Measurements from ENCODE around the gene UBE2U.
A peak's percentile ranks its signal among the peaks of the same experiment; 100 is the strongest.

The UBE2U gene

DNA sequence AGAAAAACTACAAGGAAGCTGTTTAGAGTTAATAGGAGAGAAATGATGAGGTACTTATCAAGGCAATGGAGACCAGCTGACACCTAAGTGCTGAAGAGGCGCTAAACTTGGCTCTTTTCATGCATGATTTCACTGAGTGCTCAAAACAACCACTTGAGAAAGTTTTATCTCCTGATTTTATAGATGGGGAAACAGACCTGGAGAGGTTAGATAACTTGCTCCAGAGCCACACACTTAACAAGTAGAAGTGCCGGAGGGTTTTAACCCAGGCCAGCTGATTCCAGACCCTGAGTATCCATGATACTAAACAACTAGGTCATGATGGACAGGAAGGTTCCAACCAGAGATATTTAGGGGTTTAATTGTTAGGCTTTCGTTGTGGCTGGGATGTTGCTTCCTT, 25.9 kb downstream of the UBE2U start (continued):
- TF ChIP-seq SETDB1 (IDR thresholded peaks at IDR 0.05; ENCODE audit: insufficient read length, low read length) (no peak), ZNF623 (tag by site-specific recombination; IDR thresholded peaks at IDR 0.05) (no peak), ZNF423 (tag by site-specific recombination; IDR thresholded peaks at IDR 0.05) (no peak), KLF7 (tag by site-specific recombination; IDR thresholded peaks at IDR 0.05; ENCODE audit: borderline replicate concordance) (peak; percentile 43; the same call in 1 of the 2 replicates), SP7 (tag by site-specific recombination; IDR thresholded peaks at IDR 0.05) (peak; percentile 87), ZNF701 (tag by site-specific recombination; IDR thresholded peaks at IDR 0.05) (no peak), ZNF426 (tag by site-specific recombination; IDR thresholded peaks at IDR 0.05) (0 out of 2 replicates have a peak, but pooled peaks have one; percentile 4), ZBTB7A (tag by site-specific recombination; IDR thresholded peaks at IDR 0.05; ENCODE audit: low read depth) (no peak), ZNF248 (tag by site-specific recombination; IDR thresholded peaks at IDR 0.05) (no peak), SCRT2 (tag by site-specific recombination; IDR thresholded peaks at IDR 0.05) (no peak), ZNF175 (tag by site-specific recombination; IDR thresholded peaks at IDR 0.05) (no peak), ZNF140 (tag by site-specific recombination; IDR thresholded peaks at IDR 0.05) (no peak), ZNF391 (tag by site-specific recombination; IDR thresholded peaks at IDR 0.05; ENCODE audit: borderline replicate concordance, low read depth) (0 out of 2 replicates have a peak, but pooled peaks have one; percentile 47), ZNF654 (tag by site-specific recombination; IDR thresholded peaks at IDR 0.05; ENCODE audit: low read depth) (no peak; the same call in 1 of the 2 replicates), ZNF529 (tag by site-specific recombination; IDR thresholded peaks at IDR 0.05; ENCODE audit: insufficient replicate concordance) (peak; percentile 28), ZNF747 (tag by site-specific recombination; IDR thresholded peaks at IDR 0.05) (no peak), ZXDB (tag by site-specific recombination; IDR thresholded peaks at IDR 0.05) (peak; percentile 85)
- TF ChIP-seq, protein P1, sequence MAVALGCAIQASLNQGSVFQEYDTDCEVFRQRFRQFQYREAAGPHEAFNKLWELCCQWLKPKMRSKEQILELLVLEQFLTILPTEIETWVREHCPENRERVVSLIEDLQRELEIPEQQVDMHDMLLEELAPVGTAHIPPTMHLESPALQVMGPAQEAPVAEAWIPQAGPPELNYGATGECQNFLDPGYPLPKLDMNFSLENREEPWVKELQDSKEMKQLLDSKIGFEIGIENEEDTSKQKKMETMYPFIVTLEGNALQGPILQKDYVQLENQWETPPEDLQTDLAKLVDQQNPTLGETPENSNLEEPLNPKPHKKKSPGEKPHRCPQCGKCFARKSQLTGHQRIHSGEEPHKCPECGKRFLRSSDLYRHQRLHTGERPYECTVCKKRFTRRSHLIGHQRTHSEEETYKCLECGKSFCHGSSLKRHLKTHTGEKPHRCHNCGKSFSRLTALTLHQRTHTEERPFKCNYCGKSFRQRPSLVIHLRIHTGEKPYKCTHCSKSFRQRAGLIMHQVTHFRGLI (tag by site-specific recombination; IDR thresholded peaks at IDR 0.05) = 0 out of 2 replicates have a peak, but pooled peaks have one; percentile 52
- TF ChIP-seq, protein P2, sequence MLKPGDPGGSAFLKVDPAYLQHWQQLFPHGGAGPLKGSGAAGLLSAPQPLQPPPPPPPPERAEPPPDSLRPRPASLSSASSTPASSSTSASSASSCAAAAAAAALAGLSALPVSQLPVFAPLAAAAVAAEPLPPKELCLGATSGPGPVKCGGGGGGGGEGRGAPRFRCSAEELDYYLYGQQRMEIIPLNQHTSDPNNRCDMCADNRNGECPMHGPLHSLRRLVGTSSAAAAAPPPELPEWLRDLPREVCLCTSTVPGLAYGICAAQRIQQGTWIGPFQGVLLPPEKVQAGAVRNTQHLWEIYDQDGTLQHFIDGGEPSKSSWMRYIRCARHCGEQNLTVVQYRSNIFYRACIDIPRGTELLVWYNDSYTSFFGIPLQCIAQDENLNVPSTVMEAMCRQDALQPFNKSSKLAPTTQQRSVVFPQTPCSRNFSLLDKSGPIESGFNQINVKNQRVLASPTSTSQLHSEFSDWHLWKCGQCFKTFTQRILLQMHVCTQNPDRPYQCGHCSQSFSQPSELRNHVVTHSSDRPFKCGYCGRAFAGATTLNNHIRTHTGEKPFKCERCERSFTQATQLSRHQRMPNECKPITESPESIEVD (tag by site-specific recombination; IDR thresholded peaks at IDR 0.05) = peak; percentile 95
- TF ChIP-seq, protein P3, sequence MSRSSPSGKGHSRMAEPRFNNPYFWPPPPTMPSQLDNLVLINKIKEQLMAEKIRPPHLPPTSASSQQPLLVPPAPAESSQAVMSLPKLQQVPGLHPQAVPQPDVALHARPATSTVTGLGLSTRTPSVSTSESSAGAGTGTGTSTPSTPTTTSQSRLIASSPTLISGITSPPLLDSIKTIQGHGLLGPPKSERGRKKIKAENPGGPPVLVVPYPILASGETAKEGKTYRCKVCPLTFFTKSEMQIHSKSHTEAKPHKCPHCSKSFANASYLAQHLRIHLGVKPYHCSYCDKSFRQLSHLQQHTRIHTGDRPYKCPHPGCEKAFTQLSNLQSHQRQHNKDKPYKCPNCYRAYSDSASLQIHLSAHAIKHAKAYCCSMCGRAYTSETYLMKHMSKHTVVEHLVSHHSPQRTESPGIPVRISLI (tag by site-specific recombination; IDR thresholded peaks at IDR 0.05) = no peak
- TF ChIP-seq, protein P4, sequence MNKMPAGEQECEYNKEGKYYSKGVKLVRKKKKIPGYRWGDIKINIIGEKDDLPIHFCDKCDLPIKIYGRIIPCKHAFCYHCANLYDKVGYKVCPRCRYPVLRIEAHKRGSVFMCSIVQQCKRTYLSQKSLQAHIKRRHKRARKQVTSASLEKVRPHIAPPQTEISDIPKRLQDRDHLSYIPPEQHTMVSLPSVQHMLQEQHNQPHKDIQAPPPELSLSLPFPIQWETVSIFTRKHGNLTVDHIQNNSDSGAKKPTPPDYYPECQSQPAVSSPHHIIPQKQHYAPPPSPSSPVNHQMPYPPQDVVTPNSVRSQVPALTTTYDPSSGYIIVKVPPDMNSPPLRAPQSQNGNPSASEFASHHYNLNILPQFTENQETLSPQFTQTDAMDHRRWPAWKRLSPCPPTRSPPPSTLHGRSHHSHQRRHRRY (tag by site-specific recombination; IDR thresholded peaks at IDR 0.05) = no peak
- TF ChIP-seq, protein P5, sequence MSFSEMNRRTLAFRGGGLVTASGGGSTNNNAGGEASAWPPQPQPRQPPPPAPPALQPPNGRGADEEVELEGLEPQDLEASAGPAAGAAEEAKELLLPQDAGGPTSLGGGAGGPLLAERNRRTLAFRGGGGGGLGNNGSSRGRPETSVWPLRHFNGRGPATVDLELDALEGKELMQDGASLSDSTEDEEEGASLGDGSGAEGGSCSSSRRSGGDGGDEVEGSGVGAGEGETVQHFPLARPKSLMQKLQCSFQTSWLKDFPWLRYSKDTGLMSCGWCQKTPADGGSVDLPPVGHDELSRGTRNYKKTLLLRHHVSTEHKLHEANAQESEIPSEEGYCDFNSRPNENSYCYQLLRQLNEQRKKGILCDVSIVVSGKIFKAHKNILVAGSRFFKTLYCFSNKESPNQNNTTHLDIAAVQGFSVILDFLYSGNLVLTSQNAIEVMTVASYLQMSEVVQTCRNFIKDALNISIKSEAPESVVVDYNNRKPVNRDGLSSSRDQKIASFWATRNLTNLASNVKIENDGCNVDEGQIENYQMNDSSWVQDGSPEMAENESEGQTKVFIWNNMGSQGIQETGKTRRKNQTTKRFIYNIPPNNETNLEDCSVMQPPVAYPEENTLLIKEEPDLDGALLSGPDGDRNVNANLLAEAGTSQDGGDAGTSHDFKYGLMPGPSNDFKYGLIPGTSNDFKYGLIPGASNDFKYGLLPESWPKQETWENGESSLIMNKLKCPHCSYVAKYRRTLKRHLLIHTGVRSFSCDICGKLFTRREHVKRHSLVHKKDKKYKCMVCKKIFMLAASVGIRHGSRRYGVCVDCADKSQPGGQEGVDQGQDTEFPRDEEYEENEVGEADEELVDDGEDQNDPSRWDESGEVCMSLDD (tag by site-specific recombination; IDR thresholded peaks at IDR 0.05) = no peak
- TF ChIP-seq, protein P6, sequence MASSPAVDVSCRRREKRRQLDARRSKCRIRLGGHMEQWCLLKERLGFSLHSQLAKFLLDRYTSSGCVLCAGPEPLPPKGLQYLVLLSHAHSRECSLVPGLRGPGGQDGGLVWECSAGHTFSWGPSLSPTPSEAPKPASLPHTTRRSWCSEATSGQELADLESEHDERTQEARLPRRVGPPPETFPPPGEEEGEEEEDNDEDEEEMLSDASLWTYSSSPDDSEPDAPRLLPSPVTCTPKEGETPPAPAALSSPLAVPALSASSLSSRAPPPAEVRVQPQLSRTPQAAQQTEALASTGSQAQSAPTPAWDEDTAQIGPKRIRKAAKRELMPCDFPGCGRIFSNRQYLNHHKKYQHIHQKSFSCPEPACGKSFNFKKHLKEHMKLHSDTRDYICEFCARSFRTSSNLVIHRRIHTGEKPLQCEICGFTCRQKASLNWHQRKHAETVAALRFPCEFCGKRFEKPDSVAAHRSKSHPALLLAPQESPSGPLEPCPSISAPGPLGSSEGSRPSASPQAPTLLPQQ (tag by site-specific recombination; IDR thresholded peaks at IDR 0.05) = no peak
- TF ChIP-seq, protein P7, sequence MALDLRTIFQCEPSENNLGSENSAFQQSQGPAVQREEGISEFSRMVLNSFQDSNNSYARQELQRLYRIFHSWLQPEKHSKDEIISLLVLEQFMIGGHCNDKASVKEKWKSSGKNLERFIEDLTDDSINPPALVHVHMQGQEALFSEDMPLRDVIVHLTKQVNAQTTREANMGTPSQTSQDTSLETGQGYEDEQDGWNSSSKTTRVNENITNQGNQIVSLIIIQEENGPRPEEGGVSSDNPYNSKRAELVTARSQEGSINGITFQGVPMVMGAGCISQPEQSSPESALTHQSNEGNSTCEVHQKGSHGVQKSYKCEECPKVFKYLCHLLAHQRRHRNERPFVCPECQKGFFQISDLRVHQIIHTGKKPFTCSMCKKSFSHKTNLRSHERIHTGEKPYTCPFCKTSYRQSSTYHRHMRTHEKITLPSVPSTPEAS (tag by site-specific recombination; IDR thresholded peaks at IDR 0.05) = 0 out of 2 replicates have a peak, but pooled peaks have one; percentile 26
- TF ChIP-seq, protein P8, sequence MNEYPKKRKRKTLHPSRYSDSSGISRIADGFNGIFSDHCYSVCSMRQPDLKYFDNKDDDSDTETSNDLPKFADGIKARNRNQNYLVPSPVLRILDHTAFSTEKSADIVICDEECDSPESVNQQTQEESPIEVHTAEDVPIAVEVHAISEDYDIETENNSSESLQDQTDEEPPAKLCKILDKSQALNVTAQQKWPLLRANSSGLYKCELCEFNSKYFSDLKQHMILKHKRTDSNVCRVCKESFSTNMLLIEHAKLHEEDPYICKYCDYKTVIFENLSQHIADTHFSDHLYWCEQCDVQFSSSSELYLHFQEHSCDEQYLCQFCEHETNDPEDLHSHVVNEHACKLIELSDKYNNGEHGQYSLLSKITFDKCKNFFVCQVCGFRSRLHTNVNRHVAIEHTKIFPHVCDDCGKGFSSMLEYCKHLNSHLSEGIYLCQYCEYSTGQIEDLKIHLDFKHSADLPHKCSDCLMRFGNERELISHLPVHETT (tag by site-specific recombination; IDR thresholded peaks at IDR 0.05) = peak; percentile 68; the same call in 1 of the 2 replicates
- TF ChIP-seq, protein P9, sequence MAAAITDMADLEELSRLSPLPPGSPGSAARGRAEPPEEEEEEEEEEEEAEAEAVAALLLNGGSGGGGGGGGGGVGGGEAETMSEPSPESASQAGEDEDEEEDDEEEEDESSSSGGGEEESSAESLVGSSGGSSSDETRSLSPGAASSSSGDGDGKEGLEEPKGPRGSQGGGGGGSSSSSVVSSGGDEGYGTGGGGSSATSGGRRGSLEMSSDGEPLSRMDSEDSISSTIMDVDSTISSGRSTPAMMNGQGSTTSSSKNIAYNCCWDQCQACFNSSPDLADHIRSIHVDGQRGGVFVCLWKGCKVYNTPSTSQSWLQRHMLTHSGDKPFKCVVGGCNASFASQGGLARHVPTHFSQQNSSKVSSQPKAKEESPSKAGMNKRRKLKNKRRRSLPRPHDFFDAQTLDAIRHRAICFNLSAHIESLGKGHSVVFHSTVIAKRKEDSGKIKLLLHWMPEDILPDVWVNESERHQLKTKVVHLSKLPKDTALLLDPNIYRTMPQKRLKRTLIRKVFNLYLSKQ (tag by site-specific recombination; IDR thresholded peaks at IDR 0.05; ENCODE audit: borderline replicate concordance) = no peak
